Measurements from ENCODE around the gene RNF10. TPM values are rescaled to one million over a fixed set of nuclear protein-coding genes. Genes with fewer than 3 reads are reported as not detected.
"Not testable (repeated sequence)": the region's sequence is repeated elsewhere in the genome, so short reads cannot be mapped to it uniquely, and the experiment has no call there.

Gene RNF10
- total RNA-seq, 1 experiment from 2014 or later: 88.0 TPM

DNA sequence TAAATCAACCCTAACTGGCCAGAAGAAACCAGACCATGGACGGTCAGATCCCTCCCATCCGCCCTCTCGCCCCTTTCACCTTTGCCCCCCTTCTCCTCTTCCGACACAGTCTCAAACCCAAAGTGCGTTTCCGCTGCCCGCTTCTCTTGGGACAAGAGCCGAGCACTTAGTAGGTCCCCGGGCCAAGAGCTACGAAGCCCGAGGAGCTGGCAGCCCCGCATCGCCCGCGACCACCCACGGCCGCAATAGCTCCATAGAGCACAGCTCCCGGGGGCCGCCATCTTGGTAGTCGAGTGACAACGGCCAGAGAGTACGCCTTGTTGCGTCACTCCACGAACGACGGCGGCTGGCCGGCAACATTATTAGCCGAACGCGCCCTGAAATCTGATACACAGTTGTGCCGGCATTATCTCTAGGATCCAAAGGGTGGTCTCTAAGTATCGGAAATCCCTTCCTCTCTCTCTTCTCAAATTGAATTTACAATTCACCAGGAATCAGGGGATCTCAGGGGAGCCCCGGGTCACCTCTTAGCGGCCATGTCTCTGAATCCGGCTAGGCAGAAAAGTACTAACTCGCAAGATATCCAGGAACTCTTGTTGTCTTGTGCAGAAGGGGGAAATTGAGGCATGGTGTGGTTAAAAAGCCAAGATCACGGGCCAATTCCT, 5.2 kb upstream of the RNF10 start, which contains the start of gene COQ5:
Gene COQ5 (minus strand): TSS at position 298 of the 665 bp plus-strand sequence. CDS start 17 bp downstream, at position 281.
- DNase-seq (ENCODE audit: low spot score): peak; percentile 86

GRCh38 chr12:120529641-120530417, 4.3 kb upstream of the RNF10 start:
- DNase-seq (ENCODE audit: low spot score): peak; percentile 74

- not testable (repeated sequence) for DNase-seq (ENCODE audit: low spot score)
Measured at GRCh38 chr12:120530418-120530761, 3.8 kb upstream of the RNF10 start.

- DNase-seq (ENCODE audit: low spot score): no peak
Measured at GRCh38 chr12:120532701-120533238, 1.4 kb upstream of the RNF10 start.

GRCh38 chr12:120534703-120535655, 823 bp downstream of the RNF10 start:
- peak; percentile 78 for DNase-seq (ENCODE audit: low spot score)

GRCh38 chr12:120536064-120536791, 2.1 kb downstream of the RNF10 start:
- DNase-seq (ENCODE audit: low spot score): peak; percentile 74

- no peak for DNase-seq (ENCODE audit: low spot score)
Measured at GRCh38 chr12:120537856-120538220, 3.7 kb downstream of the RNF10 start.

GRCh38 chr12:120538281-120539156, 4.4 kb downstream of the RNF10 start:
- DNase-seq (ENCODE audit: low spot score): peak; percentile 91

GRCh38 chr12:120539303-120539702, 5.1 kb downstream of the RNF10 start:
- peak; percentile 24 for DNase-seq (ENCODE audit: low spot score)

- DNase-seq (ENCODE audit: low spot score): no peak
Measured at GRCh38 chr12:120540445-120540844, 6.3 kb downstream of the RNF10 start.

DNA sequence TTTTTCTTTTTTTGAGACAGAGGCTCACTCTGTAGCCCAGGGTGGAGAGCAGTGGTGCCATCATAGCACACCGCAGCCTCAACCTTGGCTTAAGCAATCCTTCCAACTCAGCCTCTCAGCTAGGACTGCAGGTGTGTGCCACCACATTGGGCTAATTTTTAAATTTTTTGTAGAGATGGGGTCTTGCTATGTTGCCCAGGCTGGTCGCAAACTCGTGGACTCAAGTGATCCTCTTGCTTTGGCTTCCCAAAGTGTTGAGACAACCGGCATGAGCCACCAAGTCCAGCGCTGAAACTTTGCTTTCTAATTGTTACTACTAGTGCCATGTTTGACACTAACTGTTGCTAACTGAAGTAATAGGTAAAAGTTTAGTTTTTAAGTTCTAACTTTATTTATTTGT, 8.0 kb downstream of the RNF10 start:
- DNase-seq (ENCODE audit: low spot score): no peak

DNA sequence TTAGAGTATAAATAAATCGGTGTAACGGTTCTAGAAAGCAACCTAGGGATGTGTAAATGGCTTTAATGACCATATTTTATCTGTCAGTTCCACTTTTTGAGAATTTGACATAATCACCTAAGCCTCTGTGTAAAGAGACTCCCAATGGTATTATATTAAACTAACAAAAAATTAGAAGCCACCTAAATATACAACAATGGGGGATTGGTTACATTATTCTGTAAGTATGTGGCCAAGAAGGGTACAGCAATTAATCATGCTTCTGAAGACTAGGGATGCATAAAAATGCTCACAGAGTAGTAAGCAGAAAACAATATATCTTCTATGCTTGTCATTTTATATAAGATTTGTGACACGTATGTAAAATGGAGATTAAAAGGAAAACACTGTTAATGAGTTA, 10.5 kb downstream of the RNF10 start:
- DNase-seq (ENCODE audit: low spot score): no peak

DNA sequence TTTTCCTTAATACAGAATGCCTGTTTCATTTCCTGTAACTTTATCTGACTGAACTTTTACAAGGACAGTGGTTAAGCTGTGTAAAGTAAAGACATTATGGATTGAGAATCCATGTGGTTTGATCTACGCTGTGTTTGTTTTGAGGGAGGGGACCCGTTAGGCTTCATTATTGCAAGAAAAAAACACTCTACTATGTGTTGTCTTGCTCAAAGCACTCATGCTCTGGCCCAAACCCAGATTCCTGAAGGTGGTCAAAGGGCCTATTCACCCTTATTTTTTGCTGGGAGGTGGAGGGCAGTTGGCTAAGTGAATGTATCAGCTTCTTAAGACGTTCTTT, 11.9 kb downstream of the RNF10 start:
- no peak for DNase-seq (ENCODE audit: low spot score)

DNA sequence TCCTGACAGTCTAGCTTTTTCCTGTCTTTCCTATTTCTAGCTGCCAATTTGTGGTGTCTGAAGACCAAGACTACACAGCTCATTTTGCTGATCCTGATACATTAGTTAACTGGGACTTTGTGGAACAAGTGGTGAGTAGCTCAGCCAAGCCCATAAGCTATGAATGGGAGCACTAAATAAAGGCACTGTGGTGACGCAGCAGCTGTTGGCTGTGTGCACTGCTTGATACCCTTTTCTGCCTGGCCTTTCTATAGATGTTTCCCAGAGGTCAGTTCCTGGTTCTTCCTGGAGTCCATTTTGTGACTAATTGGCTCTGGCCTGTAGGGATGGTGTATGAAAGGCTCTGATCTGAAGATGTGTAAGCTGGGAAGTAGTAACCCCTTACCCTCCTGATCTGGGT, 20.5 kb downstream of the RNF10 start:
- no peak for DNase-seq (ENCODE audit: low spot score)

DNA sequence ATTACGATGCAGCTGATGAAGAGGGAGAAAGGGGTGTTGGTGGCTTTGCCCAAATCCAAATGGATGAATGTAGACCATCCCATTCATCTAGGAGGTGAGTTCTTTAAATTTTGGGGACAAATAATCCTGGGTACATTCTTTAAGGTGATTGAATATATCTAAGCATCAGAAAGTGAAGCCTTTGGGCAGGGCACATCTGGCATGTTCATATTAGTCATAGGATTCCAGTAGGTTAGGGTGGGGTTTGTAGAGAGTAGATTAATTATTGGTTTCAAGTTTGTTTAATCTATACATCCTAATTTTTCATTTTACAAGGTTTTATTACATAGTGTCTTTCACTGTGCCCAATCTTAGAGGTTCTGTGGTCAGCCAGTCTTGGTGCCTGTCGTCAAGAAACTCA, 23.4 kb downstream of the RNF10 start:
- no peak for DNase-seq (ENCODE audit: low spot score)

- DNase-seq (ENCODE audit: low spot score): no peak
Measured at GRCh38 chr12:120562906-120563305, 28.8 kb downstream of the RNF10 start.

- no peak for DNase-seq (ENCODE audit: low spot score)
Measured at GRCh38 chr12:120563495-120563894, 29.3 kb downstream of the RNF10 start.

DNA sequence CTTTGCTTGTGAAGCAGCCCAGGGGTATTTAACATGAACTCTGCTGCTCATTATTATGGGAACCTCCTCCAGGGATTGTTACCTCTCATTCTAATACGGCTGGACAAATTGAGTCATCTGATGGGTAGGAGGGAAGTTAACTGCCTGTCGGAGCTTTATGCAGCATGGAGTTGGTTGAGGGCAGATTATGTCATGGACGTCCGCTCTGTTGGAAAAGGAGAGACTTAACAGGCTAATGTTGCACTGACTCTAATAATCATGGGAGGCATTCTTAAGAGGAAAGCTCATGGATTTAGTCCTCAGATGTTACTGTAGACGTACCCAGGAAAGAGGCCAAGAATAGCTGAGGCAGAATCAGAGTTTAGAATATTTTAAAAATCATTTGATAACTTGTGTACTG, 37.1 kb downstream of the RNF10 start:
- no peak for DNase-seq (ENCODE audit: low spot score)

- DNase-seq (ENCODE audit: low spot score): no peak
Measured at GRCh38 chr12:120573560-120573959, 39.4 kb downstream of the RNF10 start.

- no peak for DNase-seq (ENCODE audit: low spot score)
Measured at GRCh38 chr12:120574106-120574505, 40.0 kb downstream of the RNF10 start.

Data from HT-29 (cell line).